GM18867 (cell line): ENCODE results near the gene FOXK1.
A peak's percentile ranks its signal among the peaks of the same experiment; 100 is the strongest.

Source experiments
- ATAC-seq: cut with Tn5 transposase; IDR thresholded peaks from one replicate; pipeline ENCODE4 v1.9.1; 2021; ENCODE audit warnings: mild to moderate bottlenecking, moderate library complexity; ENCODE audit not compliant: unreplicated experiment

The FOXK1 gene

DNA sequence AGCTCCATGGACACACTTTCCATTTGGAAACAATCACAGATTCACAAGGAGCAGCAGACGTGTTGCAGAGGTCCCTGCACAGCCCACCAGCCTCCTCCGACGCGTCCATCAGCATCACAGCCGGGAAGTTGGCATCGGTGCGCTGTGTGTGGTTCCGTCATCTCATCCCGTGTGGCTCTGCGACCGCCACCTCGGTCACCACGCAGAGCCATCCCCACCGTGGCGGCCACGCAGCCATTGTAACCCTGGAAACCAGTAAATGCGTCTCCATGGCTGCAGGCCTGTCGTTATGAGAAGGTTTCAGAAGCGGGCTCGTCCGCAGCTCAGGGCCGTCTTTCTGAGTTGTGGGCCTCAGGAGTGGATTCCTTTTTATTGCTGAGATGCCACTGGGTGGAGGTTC lies 36.0 kb downstream of the FOXK1 start:
- ATAC-seq = no peak

- ATAC-seq = no peak
Observed at GRCh38 chr7:4720225-4720624, 38.1 kb downstream of the FOXK1 start.

- no peak for ATAC-seq
Observed at GRCh38 chr7:4722308-4722707, 40.2 kb downstream of the FOXK1 start.

DNA sequence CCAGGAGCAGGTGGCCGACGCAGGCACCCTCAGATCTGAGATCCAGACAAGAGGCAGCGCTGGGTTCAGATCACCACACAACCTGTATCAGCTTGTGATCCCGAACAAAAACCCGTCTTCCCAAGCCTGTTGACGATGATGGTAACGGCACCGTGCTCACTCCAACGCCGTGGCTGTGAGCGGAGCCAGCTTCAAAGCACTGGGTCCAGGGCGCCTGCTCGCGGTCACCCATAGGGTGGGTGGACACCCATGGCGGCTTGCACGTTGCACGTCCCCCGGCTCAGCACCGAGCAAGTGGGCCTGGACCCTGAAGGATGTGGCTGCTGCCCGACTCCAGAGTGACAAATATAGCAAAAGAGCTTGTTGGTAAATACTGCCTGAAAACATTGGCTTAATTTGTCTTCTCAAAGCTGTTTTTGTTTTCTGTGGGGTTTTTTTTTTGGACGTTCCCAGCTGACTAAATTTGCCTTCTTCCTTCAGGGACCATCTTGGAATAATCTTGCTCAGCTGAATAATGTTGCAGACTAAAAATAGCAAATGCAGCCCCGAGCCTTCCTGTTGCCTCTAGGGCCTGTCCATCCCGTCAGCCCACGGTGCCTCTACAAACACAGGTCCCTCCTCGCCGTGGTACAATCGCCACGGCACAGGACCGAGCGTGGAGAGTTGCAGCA lies 41.0 kb downstream of the FOXK1 start:
- no peak for ATAC-seq

- ATAC-seq = peak; percentile 17
Observed at GRCh38 chr7:4724648-4725013, 42.5 kb downstream of the FOXK1 start.

DNA sequence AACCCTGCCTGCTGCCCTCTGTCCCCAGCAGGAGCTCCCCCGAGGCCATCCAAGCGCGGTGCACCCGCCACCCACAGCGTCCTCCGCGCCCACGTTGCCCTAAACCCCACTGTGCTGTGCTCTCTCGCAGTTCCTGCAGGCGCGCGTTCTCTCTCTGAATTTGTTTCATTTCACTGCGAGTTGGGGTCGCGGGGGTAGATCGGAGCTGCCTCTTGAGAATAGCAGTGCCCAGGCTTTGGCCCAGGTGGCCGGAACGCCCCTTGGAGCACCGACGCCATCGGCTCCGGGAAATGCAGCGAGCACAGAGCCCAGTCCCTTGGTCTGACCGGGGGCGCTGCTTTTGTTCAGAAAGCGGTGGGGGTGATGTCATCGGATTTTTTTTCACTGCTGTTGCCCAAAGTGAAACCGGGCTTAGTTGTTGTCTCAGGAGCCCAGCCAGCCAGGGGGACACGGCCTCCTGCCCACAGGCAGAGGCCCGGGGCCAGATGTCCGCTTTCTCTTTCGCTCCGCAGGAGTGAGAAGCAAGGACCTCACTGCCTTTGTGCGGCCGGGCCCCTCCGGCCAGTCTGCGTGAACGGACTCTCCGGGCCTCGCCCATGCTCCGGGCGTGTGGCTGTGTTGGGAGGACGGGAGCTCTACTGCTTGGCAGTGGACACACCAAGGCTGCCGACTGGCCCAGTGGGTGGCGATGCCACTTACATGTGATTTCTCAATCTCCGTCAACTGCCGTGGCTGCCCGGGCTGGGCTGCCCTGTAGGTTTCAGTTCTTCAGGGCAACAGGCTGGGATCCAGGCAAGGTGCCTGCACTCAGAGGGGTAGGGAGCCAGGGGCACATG lies 43.1 kb downstream of the FOXK1 start:
- peak; percentile 60 for ATAC-seq

- ATAC-seq = no peak
Observed at GRCh38 chr7:4725850-4726450, 43.9 kb downstream of the FOXK1 start.

GRCh38 chr7:4726566-4726965 lies 44.5 kb downstream of the FOXK1 start:
- no peak for ATAC-seq

DNA sequence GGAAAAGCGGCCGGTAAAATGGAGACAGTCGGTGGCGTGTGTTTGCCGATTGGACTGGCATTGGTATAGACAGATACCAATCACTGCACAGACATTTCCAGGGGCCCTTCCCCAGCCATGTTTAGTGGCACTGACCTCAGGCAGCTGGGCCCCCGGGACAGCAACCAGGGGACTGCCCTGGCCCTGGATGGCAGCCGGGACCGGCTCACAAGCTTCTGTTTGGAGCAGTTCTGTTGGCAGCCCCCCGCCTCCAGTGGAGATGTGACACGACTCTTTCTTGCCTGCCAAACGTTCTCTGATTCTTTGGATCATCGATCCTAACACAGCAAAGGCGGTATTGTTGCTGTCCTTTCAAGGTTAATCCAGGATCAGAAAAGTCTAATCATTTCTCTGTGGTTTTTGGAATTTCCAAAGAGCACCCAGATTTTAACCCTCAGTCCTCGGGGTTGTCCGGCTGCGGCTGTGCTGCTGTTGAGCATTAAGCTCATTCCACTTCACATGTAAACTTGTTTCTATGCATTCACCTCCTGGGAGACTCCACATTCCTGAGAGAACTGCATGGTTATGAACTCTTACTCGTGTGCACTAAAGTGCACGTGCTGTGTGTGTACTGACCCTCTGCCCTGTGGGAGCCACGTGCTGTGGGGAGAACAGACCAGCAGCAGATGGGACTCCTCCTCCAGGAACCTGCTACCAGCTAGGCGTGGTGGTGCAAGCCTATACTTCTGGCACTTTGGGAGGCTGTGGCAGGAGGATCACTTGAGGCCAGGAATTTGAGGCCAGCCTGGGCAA lies 46.0 kb downstream of the FOXK1 start:
- no peak for ATAC-seq

- no peak for ATAC-seq
Observed at GRCh38 chr7:4729266-4729665, 47.2 kb downstream of the FOXK1 start.

GRCh38 chr7:4730276-4730675 lies 48.2 kb downstream of the FOXK1 start:
- no peak for ATAC-seq

GRCh38 chr7:4730971-4731370 lies 48.9 kb downstream of the FOXK1 start:
- no peak for ATAC-seq

GRCh38 chr7:4731803-4732202 lies 49.7 kb downstream of the FOXK1 start:
- no peak for ATAC-seq

GRCh38 chr7:4733936-4734528 lies 51.9 kb downstream of the FOXK1 start:
- no peak for ATAC-seq

GRCh38 chr7:4734587-4735345 lies 52.7 kb downstream of the FOXK1 start:
- ATAC-seq = no peak

GRCh38 chr7:4737300-4737699 lies 55.2 kb downstream of the FOXK1 start:
- ATAC-seq = no peak

DNA sequence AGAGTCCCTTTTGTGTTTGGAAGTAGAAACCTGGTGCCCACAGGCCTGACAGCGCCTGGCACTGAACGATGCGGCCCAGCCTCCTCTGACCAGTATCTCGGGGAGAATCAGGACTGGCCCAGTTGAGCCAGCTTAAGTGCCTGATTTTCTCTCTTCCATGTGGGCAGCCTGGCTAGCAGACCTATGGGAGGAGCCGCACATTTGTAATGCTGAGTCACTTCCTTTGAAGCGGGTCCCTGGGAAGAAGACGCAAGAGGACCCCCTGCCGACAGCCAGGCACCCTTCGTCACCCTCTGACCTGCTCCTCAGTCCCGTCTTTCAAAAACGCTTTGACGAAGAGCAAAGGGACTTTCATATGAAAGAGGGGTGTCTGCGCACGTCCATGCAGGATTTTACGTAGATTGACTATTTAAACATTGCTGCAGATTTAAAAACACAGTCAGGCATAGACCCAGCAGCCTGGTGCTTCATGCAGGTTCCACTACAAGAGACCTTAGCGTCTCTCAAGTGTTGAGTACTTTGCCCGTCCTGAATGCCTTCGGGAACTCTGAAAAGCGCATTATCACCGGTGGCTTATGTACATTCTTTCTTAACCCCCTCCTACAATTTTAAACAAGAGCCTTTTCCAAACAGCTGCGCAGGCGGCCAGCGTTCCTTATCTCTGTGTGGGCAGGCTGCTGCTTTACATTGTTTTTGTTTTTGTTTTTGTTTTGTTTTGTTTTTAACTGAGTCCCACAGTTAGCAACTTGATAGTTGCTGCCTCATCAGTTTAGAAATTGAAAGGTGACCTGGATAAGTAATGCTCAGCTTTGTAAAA lies 56.8 kb downstream of the FOXK1 start:
- no peak for ATAC-seq

DNA sequence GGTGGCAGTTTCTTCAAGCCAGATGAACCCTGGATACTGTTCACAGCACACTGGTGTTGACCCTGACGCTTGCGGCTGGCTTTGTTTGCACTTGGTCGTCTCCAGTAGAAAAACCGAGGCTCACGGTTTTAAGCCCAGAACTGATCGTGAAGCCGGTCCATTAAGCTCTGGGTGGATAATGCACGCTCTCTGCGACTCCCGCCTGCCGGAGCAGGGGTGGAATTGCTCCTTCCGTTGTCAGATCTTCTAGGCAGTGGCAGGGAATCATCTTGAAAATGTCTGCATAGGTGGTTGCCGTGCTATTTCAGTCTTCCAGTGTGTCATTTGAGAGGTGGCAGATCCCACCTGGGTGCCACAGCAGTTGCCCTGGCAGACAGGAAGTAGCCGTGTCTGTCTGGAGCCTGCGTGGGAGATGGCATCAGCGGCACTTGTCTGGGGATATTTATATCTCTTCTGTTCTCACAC lies 57.5 kb downstream of the FOXK1 start:
- no peak for ATAC-seq

DNA sequence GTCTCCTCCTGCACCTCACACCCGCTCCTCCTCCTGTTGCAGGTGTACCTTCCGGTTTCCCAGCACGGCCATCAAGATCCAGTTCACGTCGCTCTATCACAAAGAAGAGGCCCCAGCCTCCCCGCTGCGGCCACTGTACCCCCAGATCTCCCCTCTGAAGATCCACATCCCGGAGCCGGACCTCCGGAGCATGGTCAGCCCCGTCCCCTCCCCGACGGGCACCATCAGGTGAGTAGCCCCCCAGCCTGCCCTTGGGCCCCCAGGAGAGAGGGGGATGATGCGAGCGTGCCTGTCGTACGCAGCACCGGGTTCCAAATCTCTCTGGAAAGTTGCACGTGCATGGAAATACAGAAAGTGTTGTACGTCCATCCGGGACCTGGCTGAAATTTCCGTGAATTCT lies 58.7 kb downstream of the FOXK1 start:
- ATAC-seq = no peak
